ENCODE measurements around the gene POU2F2.
"Not testable (repeated sequence)": the region's sequence is repeated elsewhere in the genome, so short reads cannot be mapped to it uniquely, and the experiment has no call there.

Gene POU2F2

GRCh38 chr19:42115219-42115618 is 17.0 kb downstream of the POU2F2 start:
- H3K9me3 Mint-ChIP-seq, result no peaks in the 10 kb centered on the region
- H3K27ac Mint-ChIP-seq, result peak overlapping the region in 1 of 2 donors; percentile 9
- ATAC-seq (replicated peaks) (no peak), DNase-seq (no peak)
- no peak overlapping the region for H3K4me3 Mint-ChIP-seq
- no peaks in the 10 kb centered on the region for H3K27me3 Mint-ChIP-seq
- H3K4me1 Mint-ChIP-seq (ENCODE audit: low read depth in 2 of 2), result peaks cover 4 to 6% of the 10 kb centered on the region in 2 donors
- peaks cover 7% of the 10 kb centered on the region for H3K36me3 Mint-ChIP-seq (ENCODE audit: insufficient read depth)

DNA sequence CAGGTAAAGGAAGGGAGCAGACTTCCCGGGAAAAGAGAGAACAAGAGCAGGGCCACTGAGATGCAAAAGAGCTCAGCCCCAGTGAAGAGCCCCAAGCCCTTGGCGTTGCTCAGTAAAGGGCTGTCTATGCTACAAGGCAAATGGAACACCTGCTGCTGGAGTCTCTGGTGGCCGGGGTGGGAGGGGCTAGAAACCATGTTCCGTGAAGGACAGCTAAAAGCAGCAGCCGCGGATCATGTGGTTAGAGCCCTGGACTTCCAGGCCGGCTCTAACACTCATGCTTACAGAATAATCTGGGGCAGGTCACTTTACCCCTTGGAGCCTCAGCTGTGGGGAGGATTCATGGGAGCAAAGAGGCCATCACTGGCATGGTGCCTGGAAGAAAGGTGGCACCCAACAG is 17.8 kb downstream of the POU2F2 start:
- Mint-ChIP-seq H3K36me3 (ENCODE audit: insufficient read depth) (peaks cover 7% of the 10 kb centered on the region), H3K27ac (peak overlapping the region; percentile 8 to 46), H3K27me3 (no peaks in the 10 kb centered on the region), H3K4me1 (ENCODE audit: low read depth in 2 of 2) (peaks cover 4 to 6% of the 10 kb centered on the region in 2 donors), H3K4me3 (no peak overlapping the region), H3K9me3 (no peaks in the 10 kb centered on the region)
- ATAC-seq (replicated peaks), result no peak
- no peak for DNase-seq

DNA sequence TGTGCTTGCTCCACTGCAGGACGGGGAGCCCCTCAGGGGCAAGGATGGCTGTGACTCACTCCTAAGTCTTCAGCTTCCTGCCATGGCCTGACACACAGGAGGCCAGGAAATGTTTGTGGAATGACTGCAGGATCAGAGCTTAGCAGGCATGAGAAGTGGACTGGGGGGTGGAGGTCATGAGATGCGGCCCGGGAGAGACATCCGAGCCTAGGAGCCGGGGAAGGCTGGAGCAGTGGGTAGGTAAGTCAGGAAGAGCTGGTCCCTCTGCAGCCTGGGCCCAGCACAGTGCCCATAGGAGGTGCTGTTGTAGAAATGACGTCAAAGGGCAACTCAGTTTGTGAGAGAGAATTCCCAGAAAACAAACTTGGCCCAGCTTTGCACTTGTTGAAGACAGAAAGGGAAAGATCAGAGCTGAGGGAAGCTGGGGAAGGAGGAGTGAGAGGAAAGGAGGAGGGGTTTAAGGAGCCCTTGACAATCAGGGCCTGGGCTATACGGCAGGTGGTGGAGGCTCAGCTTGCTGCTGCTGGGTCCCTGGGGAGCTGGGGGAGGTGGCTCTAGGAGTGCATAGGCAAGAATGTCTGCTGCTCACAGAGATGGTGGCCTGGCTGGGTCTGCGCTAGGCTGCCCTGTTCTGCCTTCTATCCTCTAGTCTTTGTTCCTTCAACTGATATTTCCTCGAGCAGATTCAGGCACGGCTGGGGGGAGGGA is 18.5 kb downstream of the POU2F2 start:
- Mint-ChIP-seq H3K4me3 (no peak overlapping the region), H3K4me1 (ENCODE audit: low read depth in 2 of 2) (peaks cover 4 to 6% of the 10 kb centered on the region in 2 donors), H3K9me3 (no peaks in the 10 kb centered on the region), H3K27me3 (no peaks in the 10 kb centered on the region), H3K27ac (peak overlapping the region; percentile 8 to 46), H3K36me3 (ENCODE audit: insufficient read depth) (peaks cover 7% of the 10 kb centered on the region)
- ATAC-seq (replicated peaks) (peak; percentile 26), DNase-seq (no peak)

DNA sequence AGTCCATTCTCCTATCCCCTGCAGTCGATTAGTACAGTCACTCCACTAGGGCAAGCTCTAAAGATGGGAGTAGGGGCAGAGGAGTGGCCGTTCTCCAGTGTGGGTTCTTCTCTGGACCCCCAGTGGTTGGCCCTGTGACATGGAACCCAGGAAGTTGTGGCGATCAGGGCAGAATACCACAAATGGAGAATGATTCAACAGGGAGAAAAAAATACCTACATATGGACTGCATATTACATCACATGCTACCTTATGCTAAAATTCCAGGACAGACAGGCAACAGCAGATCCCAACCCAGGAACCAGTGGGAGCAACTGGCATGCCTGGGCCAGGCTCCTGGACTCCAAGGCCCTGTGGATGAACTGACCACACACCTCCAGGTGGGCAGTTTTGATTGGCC is 20.4 kb downstream of the POU2F2 start:
- peaks cover 4 to 6% of the 10 kb centered on the region in 2 donors for H3K4me1 Mint-ChIP-seq (ENCODE audit: low read depth in 2 of 2)

DNA sequence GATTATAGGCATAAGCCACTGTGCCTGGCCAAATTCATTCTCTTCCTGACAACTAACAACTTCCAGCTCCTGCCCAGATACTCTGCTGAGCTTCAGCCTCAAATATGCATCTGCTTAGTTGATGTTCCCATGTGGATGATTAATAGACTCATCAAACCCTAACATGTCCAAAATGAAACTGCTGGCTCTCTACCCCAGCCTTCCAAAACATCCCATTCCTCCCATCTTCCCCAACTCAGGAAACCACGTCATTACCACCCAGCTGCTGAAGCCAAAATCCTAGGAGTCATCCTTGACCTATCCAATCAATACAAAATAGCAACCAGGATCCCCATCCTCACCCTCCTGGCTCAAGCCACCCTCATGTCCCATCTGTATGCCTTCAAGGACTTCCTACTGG is 20.9 kb downstream of the POU2F2 start:
- ATAC-seq (replicated peaks), result no peak
- H3K27ac Mint-ChIP-seq, result peak overlapping the region; percentile 0 to 42
- no peaks in the 10 kb centered on the region for H3K9me3 Mint-ChIP-seq
- peaks cover 14% of the 10 kb centered on the region for H3K36me3 Mint-ChIP-seq (ENCODE audit: insufficient read depth)
- no peaks in the 10 kb centered on the region for H3K27me3 Mint-ChIP-seq
- no peak for DNase-seq
- peaks cover 4 to 6% of the 10 kb centered on the region in 2 donors for H3K4me1 Mint-ChIP-seq (ENCODE audit: low read depth in 2 of 2)
- no peak overlapping the region for H3K4me3 Mint-ChIP-seq

More for the DNA sequence above, 20.4 kb downstream of the POU2F2 start:
- peak overlapping the region in 1 of 2 donors; percentile 0 for H3K27ac Mint-ChIP-seq
- peaks cover 14% of the 10 kb centered on the region for H3K36me3 Mint-ChIP-seq (ENCODE audit: insufficient read depth)
- no peak overlapping the region for H3K4me3 Mint-ChIP-seq
- ATAC-seq (replicated peaks) (no peak), DNase-seq (no peak)
- no peaks in the 10 kb centered on the region for H3K9me3 Mint-ChIP-seq
- no peaks in the 10 kb centered on the region for H3K27me3 Mint-ChIP-seq

GRCh38 chr19:42110658-42111057 is 21.6 kb downstream of the POU2F2 start:
- H3K9me3 Mint-ChIP-seq, result no peaks in the 10 kb centered on the region
- ATAC-seq (replicated peaks) (no peak), DNase-seq (no peak)
- no peak overlapping the region for H3K4me3 Mint-ChIP-seq
- H3K27me3 Mint-ChIP-seq, result no peaks in the 10 kb centered on the region
- H3K27ac Mint-ChIP-seq, result peak overlapping the region in 1 of 2 donors; percentile 42
- peaks cover 16% of the 10 kb centered on the region for H3K36me3 Mint-ChIP-seq (ENCODE audit: insufficient read depth)
- peaks cover 4% of the 10 kb centered on the region in 2 donors for H3K4me1 Mint-ChIP-seq (ENCODE audit: low read depth in 2 of 2)

- no peak for ATAC-seq (replicated peaks)
- Mint-ChIP-seq H3K27ac (no peak overlapping the region), H3K4me3 (no peak overlapping the region), H3K36me3 (ENCODE audit: insufficient read depth) (peaks cover 17% of the 10 kb centered on the region), H3K9me3 (no peaks in the 10 kb centered on the region), H3K4me1 (ENCODE audit: low read depth in 2 of 2) (peaks cover 0 to 2% of the 10 kb centered on the region in 2 donors), H3K27me3 (no peaks in the 10 kb centered on the region)
- DNase-seq, result no peak
Measured at GRCh38 chr19:42109896-42110295, 22.4 kb downstream of the POU2F2 start.

DNA sequence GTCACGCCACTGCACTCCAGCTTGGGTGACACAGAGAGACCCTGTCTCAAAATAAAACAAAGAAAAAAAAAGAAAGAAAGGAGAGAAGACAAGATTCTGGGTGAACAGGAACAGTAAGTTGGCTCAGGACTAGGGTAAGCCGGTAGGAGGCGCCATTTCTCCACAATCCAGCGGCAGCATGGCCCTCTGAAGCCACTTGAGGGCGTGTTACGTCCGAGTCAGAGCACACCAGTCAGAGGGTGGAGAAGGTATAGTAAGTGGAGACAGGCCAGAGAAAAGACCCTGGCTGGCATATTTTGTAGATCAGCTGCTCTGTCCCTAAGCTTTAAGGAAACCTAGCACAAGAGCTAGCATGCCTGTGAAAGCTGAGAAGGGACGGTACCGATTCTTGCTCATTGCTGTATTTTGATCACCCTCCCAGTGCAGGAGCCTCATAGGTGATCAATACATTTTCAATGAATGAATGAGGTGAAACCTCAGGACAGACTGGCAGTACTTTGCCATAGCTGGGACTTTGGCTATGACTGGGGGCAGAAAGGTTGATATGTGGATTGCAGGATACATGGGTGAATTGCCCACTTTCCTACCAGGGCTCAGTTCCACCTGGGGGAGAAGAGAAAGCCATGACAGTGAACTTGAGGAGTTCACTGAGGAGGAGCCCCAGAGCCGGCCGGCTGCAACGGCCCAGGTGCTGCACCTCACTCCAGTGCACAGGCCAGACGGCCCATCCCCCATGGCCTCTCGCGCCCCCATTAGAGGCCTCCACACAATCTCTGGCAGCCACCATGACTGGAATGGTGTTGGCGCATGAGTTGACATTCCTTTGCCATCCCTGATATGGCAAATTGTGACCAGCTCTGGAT is 23.5 kb downstream of the POU2F2 start:
- DNase-seq (peak; percentile 86 to 89 (median 87)), ATAC-seq (replicated peaks) (peak; percentile 100)
- Mint-ChIP-seq H3K4me3 (no peak overlapping the region), H3K9me3 (no peaks in the 10 kb centered on the region), H3K27me3 (no peaks in the 10 kb centered on the region), H3K27ac (peak overlapping the region in 1 of 2 donors; percentile 45), H3K4me1 (ENCODE audit: low read depth in 2 of 2) (peaks cover 0 to 2% of the 10 kb centered on the region in 2 donors), H3K36me3 (ENCODE audit: insufficient read depth) (peaks cover 14% of the 10 kb centered on the region)

DNA sequence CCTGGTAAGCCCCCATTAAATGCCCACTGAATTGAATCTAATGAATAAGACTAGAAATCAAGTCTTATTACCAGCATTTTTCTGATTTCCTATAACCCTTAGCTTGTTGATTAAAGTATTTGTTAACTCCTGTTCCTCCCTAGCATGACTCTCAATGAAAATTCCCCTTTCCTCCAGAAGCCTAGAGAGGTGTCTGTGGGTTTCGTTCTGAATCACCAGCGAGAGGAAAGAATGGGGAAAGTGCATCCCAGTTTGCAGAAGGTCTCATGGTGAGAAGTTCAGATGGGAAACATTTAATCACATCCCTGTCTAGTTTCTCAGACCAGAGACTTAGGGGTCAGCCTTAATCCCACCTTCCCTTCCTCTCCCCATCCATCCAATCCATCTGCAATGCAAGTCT is 26.9 kb downstream of the POU2F2 start:
- Mint-ChIP-seq H3K27me3 (no peaks in the 10 kb centered on the region), H3K4me3 (no peak overlapping the region), H3K27ac (no peak overlapping the region), H3K4me1 (ENCODE audit: low read depth in 2 of 2) (no peaks in the 10 kb centered on the region), H3K9me3 (no peaks in the 10 kb centered on the region), H3K36me3 (ENCODE audit: insufficient read depth) (peaks cover 17% of the 10 kb centered on the region)
- ATAC-seq (replicated peaks) (no peak), DNase-seq (no peak)

- ATAC-seq (replicated peaks) (no peak), DNase-seq (no peak)
- H3K36me3 Mint-ChIP-seq (ENCODE audit: insufficient read depth), result peaks cover 27% of the 10 kb centered on the region
- H3K4me1 Mint-ChIP-seq (ENCODE audit: low read depth in 2 of 2), result no peaks in the 10 kb centered on the region
- H3K9me3 Mint-ChIP-seq, result no peaks in the 10 kb centered on the region
- H3K4me3 Mint-ChIP-seq, result no peak overlapping the region
- peak overlapping the region in 1 of 2 donors; percentile 5 for H3K27ac Mint-ChIP-seq
- no peaks in the 10 kb centered on the region for H3K27me3 Mint-ChIP-seq
Measured at GRCh38 chr19:42102877-42103276, 29.4 kb downstream of the POU2F2 start.

GRCh38 chr19:42100241-42100640 is 32.0 kb downstream of the POU2F2 start:
- not testable (repeated sequence) for H3K27me3 Mint-ChIP-seq; H3K4me3 Mint-ChIP-seq; H3K9me3 Mint-ChIP-seq; H3K27ac Mint-ChIP-seq; DNase-seq; H3K4me1 Mint-ChIP-seq (ENCODE audit: low read depth in 2 of 2); ATAC-seq (replicated peaks)
- H3K36me3 Mint-ChIP-seq (ENCODE audit: insufficient read depth), result peaks cover 29% of the 10 kb centered on the region

DNA sequence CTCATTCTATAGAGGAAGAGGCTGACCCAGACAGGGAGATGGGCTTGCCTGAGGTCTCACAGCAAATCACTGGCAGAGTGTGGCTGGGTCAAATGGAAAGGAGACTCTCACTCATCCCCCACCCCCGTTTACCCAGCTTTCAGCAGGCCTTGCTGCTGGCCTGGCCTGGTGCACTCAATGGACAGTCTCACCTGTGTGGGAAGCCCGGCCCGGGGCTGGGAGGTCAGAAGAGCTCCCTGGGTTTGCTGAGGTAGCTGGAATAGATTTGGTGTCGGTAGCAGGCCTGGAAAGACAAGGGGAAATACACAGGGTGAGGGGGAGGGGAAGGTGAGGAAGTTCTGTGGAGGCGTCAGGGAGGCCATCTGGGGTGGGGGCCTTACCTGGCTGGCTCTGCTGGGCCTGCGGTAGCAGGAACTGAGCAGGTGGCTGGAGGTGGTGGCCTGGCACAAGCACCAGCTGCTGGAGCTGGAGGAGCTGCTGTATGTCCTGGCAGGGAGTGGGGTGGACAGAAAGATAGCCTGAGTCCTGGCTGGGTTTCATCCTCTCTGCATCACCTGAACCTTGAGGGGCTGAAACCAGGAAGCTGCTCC is 32.8 kb downstream of the POU2F2 start:
- DNase-seq (no peak), ATAC-seq (replicated peaks) (no peak)
- Mint-ChIP-seq H3K27me3 (no peaks in the 10 kb centered on the region), H3K9me3 (no peaks in the 10 kb centered on the region), H3K27ac (peak overlapping the region in 1 of 2 donors; percentile 67), H3K4me3 (no peak overlapping the region), H3K4me1 (ENCODE audit: low read depth in 2 of 2) (no peaks in the 10 kb centered on the region), H3K36me3 (ENCODE audit: insufficient read depth) (peaks cover 33% of the 10 kb centered on the region)

GRCh38 chr19:42098781-42099180 is 33.5 kb downstream of the POU2F2 start:
- no peak overlapping the region for H3K27ac Mint-ChIP-seq
- H3K4me1 Mint-ChIP-seq (ENCODE audit: low read depth in 2 of 2), result no peaks in the 10 kb centered on the region
- H3K27me3 Mint-ChIP-seq, result no peaks in the 10 kb centered on the region
- H3K4me3 Mint-ChIP-seq, result no peak overlapping the region
- H3K36me3 Mint-ChIP-seq (ENCODE audit: insufficient read depth), result peaks cover 36% of the 10 kb centered on the region
- no peaks in the 10 kb centered on the region for H3K9me3 Mint-ChIP-seq
- DNase-seq, result no peak
- no peak for ATAC-seq (replicated peaks)

Data from effector memory CD8-positive, alpha-beta T cell (primary cell).